Measurements from ENCODE around the gene DSTYK.

Gene DSTYK

GRCh38 chr1:205211169-205211838 is at the start of gene DSTYK:
Gene DSTYK (minus strand): TSS chr1:205211702. CDS start chr1:205211535, 167 bp downstream.
- ATAC-seq (peak; percentile 93), DNase-seq (ENCODE audit: low spot score in 2 of 2) (peak; percentile 78 to 96)
- H3K27ac Mint-ChIP-seq = peak within 1 kb of the TSS; percentile 94
- H3K9me3 Mint-ChIP-seq = no peaks in the 10 kb centered on the region
- peaks cover 20% of the 10 kb centered on the region for H3K36me3 Mint-ChIP-seq
- H3K4me3 Mint-ChIP-seq = peak within 1 kb of the TSS; percentile 95
- H3K4me1 Mint-ChIP-seq = peaks cover 27% of the 10 kb centered on the region

GRCh38 chr1:205259998-205260397 is 48.5 kb upstream of the DSTYK start:
- H3K36me3 Mint-ChIP-seq = no peaks in the 10 kb centered on the region
- ATAC-seq (no peak), DNase-seq (ENCODE audit: low spot score in 2 of 2) (no peak)
- H3K4me3 Mint-ChIP-seq = no peak overlapping the region
- H3K9me3 Mint-ChIP-seq = no peaks in the 10 kb centered on the region
- H3K27ac Mint-ChIP-seq = no peak overlapping the region
- peaks cover 25% of the 10 kb centered on the region for H3K4me1 Mint-ChIP-seq

- H3K27ac Mint-ChIP-seq = no peak overlapping the region
- ATAC-seq (no peak), DNase-seq (ENCODE audit: low spot score in 2 of 2) (no peak)
- H3K4me1 Mint-ChIP-seq = peaks cover 25% of the 10 kb centered on the region
- no peak overlapping the region for H3K4me3 Mint-ChIP-seq
- H3K36me3 Mint-ChIP-seq = no peaks in the 10 kb centered on the region
- H3K9me3 Mint-ChIP-seq = no peaks in the 10 kb centered on the region
Measured at GRCh38 chr1:205259324-205259832, 47.9 kb upstream of the DSTYK start.

GRCh38 chr1:205258719-205259118 is 47.2 kb upstream of the DSTYK start:
- Mint-ChIP-seq H3K9me3 (no peaks in the 10 kb centered on the region), H3K36me3 (no peaks in the 10 kb centered on the region), H3K27ac (no peak overlapping the region), H3K4me3 (no peak overlapping the region), H3K4me1 (peaks cover 25% of the 10 kb centered on the region)
- ATAC-seq (no peak), DNase-seq (ENCODE audit: low spot score in 2 of 2) (no peak)

- Mint-ChIP-seq H3K4me3 (no peak overlapping the region), H3K36me3 (no peaks in the 10 kb centered on the region), H3K9me3 (no peaks in the 10 kb centered on the region), H3K4me1 (peaks cover 25% of the 10 kb centered on the region), H3K27ac (no peak overlapping the region)
- ATAC-seq = no peak
- DNase-seq (ENCODE audit: low spot score in 2 of 2) = no peak
Measured at GRCh38 chr1:205258261-205258691, 46.8 kb upstream of the DSTYK start.

- H3K27ac Mint-ChIP-seq = no peak overlapping the region
- no peaks in the 10 kb centered on the region for H3K36me3 Mint-ChIP-seq
- H3K4me1 Mint-ChIP-seq = peaks cover 21% of the 10 kb centered on the region
- DNase-seq (ENCODE audit: low spot score in 2 of 2) = no peak
- no peaks in the 10 kb centered on the region for H3K9me3 Mint-ChIP-seq
- no peak overlapping the region for H3K4me3 Mint-ChIP-seq
- ATAC-seq = no peak
Measured at GRCh38 chr1:205257735-205258134, 46.2 kb upstream of the DSTYK start.

GRCh38 chr1:205256951-205257625 is 45.6 kb upstream of the DSTYK start:
- Mint-ChIP-seq H3K4me1 (peaks cover 14% of the 10 kb centered on the region), H3K36me3 (no peaks in the 10 kb centered on the region), H3K4me3 (no peak overlapping the region), H3K27ac (no peak overlapping the region), H3K9me3 (no peaks in the 10 kb centered on the region)
- no peak for DNase-seq (ENCODE audit: low spot score in 2 of 2)
- ATAC-seq = no peak

GRCh38 chr1:205255941-205256780 is 44.7 kb upstream of the DSTYK start:
- Mint-ChIP-seq H3K27ac (peak overlapping the region; percentile 67), H3K4me1 (peaks cover 8% of the 10 kb centered on the region), H3K9me3 (no peaks in the 10 kb centered on the region), H3K36me3 (no peaks in the 10 kb centered on the region), H3K4me3 (no peak overlapping the region)
- peak; percentile 83 to 90 for DNase-seq (ENCODE audit: low spot score in 2 of 2)
- ATAC-seq = peak; percentile 91

GRCh38 chr1:205251576-205251975 is 40.1 kb upstream of the DSTYK start:
- H3K9me3 Mint-ChIP-seq = no peaks in the 10 kb centered on the region
- ATAC-seq (no peak), DNase-seq (ENCODE audit: low spot score in 2 of 2) (no peak)
- H3K4me1 Mint-ChIP-seq = peaks cover 14% of the 10 kb centered on the region
- no peak overlapping the region for H3K4me3 Mint-ChIP-seq
- H3K27ac Mint-ChIP-seq = peak overlapping the region; percentile 30
- no peaks in the 10 kb centered on the region for H3K36me3 Mint-ChIP-seq

- no peak overlapping the region for H3K4me3 Mint-ChIP-seq
- DNase-seq (ENCODE audit: low spot score in 2 of 2) = no peak
- peaks cover 15% of the 10 kb centered on the region for H3K4me1 Mint-ChIP-seq
- ATAC-seq = no peak
- H3K27ac Mint-ChIP-seq = peak overlapping the region; percentile 50
- no peaks in the 10 kb centered on the region for H3K36me3 Mint-ChIP-seq
- H3K9me3 Mint-ChIP-seq = no peaks in the 10 kb centered on the region
Measured at GRCh38 chr1:205250699-205251098, 39.2 kb upstream of the DSTYK start.

- no peak overlapping the region for H3K4me3 Mint-ChIP-seq
- H3K4me1 Mint-ChIP-seq = peaks cover 15% of the 10 kb centered on the region
- DNase-seq (ENCODE audit: low spot score in 2 of 2) (no peak), ATAC-seq (no peak)
- H3K9me3 Mint-ChIP-seq = no peaks in the 10 kb centered on the region
- peak overlapping the region; percentile 50 for H3K27ac Mint-ChIP-seq
- no peaks in the 10 kb centered on the region for H3K36me3 Mint-ChIP-seq
Measured at GRCh38 chr1:205249651-205250050, 38.1 kb upstream of the DSTYK start.

GRCh38 chr1:205248793-205249601 is 37.5 kb upstream of the DSTYK start:
- Mint-ChIP-seq H3K4me1 (peaks cover 15% of the 10 kb centered on the region), H3K27ac (peak overlapping the region; percentile 81), H3K36me3 (no peaks in the 10 kb centered on the region), H3K9me3 (no peaks in the 10 kb centered on the region), H3K4me3 (no peak overlapping the region)
- ATAC-seq = no peak
- DNase-seq (ENCODE audit: low spot score in 2 of 2) = no peak

GRCh38 chr1:205247130-205247921 is 35.8 kb upstream of the DSTYK start:
- Mint-ChIP-seq H3K9me3 (no peaks in the 10 kb centered on the region), H3K4me3 (no peak overlapping the region), H3K27ac (no peak overlapping the region), H3K36me3 (no peaks in the 10 kb centered on the region), H3K4me1 (peaks cover 15% of the 10 kb centered on the region)
- ATAC-seq (no peak), DNase-seq (ENCODE audit: low spot score in 2 of 2) (no peak)

Measured in stimulated activated effector memory CD8-positive, alpha-beta T cell treated with anti-CD3 and anti-CD28 coated beads, Interleukin-12 subunit alpha, Interleukin-12 subunit beta, amount 100 ng/mL, for 72 hours (primary cell).